ENCODE results near the gene ARHGAP35.
"Not testable (repeated sequence)": the region's sequence is repeated elsewhere in the genome, so short reads cannot be mapped to it uniquely, and the experiment has no call there.

The ARHGAP35 gene

DNA sequence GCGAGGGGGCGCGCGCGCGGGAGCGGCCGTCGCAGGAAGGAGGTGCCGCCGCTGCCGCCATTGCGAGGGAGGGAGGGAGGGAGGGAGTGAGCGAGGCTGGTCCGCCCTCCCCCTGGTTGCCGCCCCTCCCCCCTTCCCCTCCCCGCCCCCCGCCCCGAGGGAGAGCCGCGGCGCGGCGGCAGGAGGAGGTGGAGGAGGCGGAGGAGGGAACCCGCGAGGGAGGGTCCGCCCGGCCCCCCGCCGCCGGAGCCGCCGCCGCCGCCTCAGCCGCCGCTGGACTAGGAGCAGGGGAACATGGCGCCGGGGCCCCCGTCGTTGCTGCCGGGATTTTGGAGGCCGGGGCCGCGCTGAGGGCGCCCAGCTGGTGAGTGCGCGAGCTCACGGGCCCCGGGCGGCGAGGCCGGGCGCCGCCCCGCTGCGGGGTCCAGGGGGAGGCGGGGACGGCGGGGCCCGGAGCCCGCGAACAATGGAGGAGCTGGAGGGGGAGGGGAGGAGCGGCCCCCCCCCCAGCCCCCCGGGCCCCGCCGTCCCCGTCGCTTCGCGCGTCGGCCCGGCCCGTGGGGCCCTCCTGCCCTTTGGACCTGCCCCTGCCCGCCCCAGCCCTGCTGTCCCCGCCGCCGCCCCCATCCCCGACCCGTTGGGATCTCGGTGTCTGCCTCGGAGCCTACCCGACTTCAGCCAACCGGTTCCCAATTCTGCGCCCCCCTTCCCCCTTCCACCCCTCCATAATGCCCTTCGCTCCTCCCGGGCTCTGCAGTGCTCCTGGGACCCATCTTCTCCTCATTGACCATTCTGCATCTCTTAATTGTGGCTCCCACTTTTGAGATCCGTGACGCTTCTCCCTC, at the start of gene ARHGAP35:
Gene ARHGAP35 (plus strand): TSS at position 152 of the 845 bp plus-strand sequence. CDS start 57,679 bp downstream, outside the sequence.
- peak in 1 of 4 experiments; percentile 85 for DNase-seq

- DNase-seq = no peak
Observed at GRCh38 chr19:46812977-46813838, 47.6 kb upstream of the ARHGAP35 start.

DNA sequence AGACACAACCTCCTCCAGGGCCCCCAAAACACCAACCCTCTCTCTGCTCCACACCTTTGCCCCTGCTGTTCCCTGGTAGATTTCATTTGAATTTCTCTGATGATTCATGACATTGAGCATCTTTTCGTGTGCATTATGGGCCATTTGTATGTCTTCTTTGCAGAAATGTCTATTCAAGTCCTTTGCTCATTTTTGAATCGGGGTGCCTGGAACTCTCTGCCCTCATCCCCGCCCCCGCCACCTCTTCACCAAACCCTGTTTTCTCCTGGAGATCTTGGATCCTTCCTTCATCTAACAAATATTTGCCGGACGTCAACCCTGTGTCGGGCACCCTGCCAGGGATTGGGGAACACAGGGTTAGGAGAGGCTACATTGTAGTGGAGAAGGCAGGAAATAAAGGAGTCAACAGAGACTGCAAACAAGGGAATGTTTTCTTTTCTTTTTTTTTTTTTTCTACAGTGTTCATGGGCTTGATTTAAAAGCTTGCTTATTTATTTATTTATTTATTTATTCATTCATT, 46.9 kb upstream of the ARHGAP35 start:
- no peak for DNase-seq

DNA sequence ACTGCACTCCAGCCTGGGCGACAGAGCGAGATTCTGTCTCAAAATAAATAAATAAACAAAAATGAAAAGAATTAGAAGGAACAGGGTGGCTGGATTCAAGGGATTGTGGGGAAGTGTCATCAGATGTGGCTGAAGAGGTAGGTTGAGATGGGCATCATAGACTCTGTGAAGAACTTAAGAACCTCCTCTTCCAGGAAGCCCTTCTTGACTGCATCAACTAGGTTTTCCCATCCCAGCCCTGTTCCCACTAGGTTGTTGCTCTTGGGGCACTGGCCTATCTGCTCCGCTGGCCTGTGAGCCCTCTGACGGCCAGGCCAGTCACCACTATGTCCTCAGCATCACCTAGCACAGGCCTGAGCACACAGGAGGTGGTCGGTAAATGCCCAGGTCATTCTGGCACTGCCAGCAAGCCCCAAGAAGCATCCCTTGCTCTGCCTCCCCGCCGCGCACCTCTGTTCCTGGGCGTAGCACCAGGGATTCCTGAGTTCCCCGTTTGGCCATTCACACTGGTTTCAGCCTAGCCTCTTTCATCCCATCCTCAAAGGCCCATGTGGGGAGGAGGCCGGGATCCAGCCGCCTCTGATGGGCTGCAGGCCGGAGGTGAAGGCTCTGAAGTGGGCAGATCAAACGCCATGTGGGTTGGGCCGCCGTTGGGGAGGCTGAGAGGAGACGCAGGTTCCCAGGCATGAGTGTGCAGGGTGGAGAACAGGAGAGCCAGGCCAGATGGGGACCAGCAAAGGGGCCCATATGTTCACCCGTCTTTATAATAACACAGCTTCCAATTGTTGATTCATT, 44.8 kb upstream of the ARHGAP35 start:
- DNase-seq = no peak

- no peak for DNase-seq
Observed at GRCh38 chr19:46818812-46819211, 42.0 kb upstream of the ARHGAP35 start.

- DNase-seq = peak in 3 of 4 experiments; percentile 9 to 57 (median 52)
Observed at GRCh38 chr19:46821512-46822409, 39.0 kb upstream of the ARHGAP35 start.

DNA sequence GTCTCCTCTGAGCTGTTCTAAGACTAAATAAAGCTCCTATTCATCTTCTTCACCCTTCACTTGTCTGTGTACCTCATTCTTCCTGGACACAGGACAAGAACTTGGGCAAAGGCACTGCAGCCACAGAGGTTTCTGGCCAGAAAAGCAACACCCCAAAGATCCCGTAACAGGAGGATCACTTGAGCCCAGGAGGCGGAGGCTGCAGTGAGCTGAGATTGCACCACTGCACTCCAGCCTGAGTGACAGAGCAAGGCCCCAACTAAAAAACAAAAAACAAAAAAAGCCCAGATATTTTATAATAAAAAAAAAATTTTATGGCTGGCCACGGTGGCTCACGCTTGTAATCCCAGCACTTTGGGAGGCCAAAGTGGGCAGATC, 38.4 kb upstream of the ARHGAP35 start:
- DNase-seq = not testable (repeated sequence)

GRCh38 chr19:46823049-46823448, 37.7 kb upstream of the ARHGAP35 start:
- no peak for DNase-seq

- no peak for DNase-seq
Observed at GRCh38 chr19:46824890-46825730, 35.7 kb upstream of the ARHGAP35 start.

- no peak for DNase-seq
Observed at GRCh38 chr19:46825731-46826055, 35.1 kb upstream of the ARHGAP35 start.

DNA sequence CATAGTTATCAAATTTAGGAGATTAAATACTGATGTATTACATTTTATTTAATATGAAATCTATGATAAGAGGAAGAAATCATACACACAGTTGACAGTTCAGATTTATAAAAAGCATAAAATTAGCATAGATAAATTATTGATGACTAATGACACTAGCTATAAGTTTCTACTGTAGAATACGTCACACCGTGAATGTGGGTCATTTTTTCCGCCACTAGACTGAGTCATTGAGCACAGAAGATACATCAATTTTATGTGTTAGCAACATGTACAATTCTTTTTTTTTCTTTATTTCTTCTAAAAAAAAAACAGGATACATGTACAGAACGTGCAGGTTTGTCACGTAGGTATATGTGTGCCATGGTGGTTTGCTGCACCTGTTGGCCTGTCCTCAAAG, 32.3 kb upstream of the ARHGAP35 start:
- DNase-seq = no peak

DNA sequence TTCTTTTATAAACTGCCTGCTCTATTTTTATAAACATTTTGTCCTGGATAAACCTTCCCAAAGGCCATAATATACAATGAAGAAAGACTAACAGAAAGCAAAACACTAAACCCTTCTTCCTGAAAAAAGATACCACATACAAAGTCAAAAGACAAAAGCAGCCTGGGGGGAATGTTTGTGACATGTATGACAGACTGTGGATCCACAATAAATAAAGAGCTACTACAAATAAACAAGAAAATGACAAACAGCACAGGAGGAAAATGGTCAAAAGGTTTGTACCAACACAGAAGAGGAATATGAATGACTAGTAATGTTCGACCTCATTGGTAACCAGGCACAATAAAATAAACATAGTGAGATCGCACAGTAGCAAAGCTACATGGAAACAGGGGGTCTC, 29.9 kb upstream of the ARHGAP35 start:
- no peak for DNase-seq

GRCh38 chr19:46834121-46834520, 26.7 kb upstream of the ARHGAP35 start:
- no peak for DNase-seq

DNA sequence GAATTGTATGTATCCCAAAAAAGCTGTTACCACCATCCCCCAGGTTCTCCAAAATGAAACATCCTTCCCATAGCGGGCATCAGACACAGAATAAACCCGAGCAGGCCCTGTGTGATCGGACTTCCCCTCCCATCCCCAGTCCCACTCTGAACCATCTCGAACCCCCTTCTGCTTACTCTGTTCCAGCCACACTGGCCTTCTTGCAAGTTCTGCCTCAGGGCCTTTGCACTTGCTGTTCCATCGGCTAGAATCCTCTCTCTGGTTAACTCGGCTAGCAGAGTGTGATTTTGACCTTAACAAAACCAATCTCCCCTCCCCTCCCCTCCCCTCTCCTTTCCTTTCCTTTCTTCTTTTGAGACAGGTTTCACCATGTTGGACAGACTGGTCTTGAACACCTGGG, 25.8 kb upstream of the ARHGAP35 start:
- no peak for DNase-seq

- DNase-seq = no peak
Observed at GRCh38 chr19:46838160-46838559, 22.6 kb upstream of the ARHGAP35 start.

DNA sequence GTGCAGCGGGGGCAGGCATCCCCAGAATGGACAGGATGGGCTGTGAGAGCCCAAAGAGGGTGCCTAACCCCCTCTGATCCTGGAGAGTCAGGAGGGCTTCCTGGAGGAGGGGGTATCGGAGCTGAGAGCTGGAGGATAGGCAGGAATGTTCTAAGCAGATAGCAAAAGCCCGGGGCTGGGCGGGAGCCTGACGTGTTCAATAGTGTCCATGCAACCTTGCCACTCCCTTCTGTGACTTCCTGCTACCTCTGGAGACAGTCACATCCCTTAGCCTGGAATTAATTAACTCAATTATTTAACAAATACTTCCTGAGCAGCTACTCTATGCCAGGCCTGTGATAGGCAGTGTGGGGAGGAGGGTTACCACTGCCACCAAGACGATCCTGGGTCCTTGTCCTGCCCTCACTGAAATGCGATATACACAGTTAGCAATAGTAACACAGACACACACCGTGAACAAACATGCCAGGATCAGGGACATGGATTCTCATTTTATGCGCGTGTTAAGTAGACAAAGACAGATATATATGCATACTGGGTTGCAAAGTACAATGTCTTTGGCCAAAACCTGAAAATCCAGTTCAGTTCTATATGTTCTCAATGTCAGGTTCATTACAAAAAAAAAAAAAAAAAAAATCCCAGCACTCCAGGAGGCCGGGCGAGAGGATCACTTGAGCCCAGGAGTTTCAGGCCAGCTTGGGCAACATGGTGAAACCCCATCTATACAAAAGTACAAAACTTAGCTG, 20.9 kb upstream of the ARHGAP35 start:
- no peak for DNase-seq

DNA sequence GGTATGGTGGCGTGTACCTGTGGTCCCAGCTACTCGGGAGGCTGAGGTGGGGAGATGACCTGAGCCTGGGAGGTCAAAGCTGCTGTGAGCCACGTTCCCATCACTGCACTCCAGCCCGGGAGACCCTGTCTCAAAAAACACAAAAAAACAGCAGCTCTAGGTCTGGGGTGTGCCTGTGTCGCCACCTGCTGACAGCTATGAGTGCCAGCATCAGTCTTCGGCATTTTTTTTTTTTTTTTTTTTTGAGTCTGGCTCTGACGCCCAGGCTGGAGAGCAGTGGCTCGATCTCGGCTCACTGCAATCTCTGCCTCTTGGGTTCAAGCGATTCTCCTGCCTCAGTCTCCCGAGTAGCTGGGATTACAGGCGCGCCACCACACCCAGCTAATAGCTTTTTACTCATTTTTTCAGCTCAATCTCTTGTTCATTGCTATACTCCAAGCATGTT, 20.3 kb upstream of the ARHGAP35 start:
- DNase-seq = peak in 1 of 4 experiments; percentile 38

- DNase-seq = no peak
Observed at GRCh38 chr19:46841458-46842083, 19.2 kb upstream of the ARHGAP35 start.

DNA sequence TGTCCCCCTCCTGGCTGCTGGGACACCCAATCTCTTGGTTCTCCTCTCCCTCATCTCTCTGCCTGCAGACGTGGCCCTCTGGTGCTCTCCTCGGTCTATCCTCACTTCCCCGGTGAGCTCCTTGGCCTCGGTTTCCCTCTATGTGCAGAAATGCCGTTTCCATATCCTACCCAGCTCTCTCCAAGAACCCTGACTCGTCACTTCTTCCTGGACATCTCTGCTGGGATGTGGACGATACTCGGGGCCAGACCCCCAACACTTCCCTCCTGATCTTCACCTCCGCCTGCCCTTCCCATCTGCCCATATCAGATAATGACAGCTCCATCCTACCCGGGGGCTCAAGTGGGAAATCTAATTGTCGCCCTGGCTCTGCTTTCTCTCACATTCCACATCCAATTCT, 18.0 kb upstream of the ARHGAP35 start:
- no peak for DNase-seq
